Ishikawa (cell line): ENCODE results near the gene CCDC149.

ENCODE experiments used
- CEBPB ChIP-seq: IDR thresholded peaks from 2 replicates; pipeline ENCODE4 v1.6.1; 2012
- CREB1 ChIP-seq: IDR thresholded peaks from 2 replicates; pipeline ENCODE4 v1.6.1; 2012; ENCODE audit warnings: low read depth
- EGR1 ChIP-seq: IDR thresholded peaks from 2 replicates; pipeline ENCODE4 v1.6.1; 2012
- EP300 ChIP-seq: IDR thresholded peaks from 2 replicates; pipeline ENCODE4 v1.6.1; 2012; ENCODE audit warnings: borderline replicate concordance
- FOXM1 ChIP-seq: IDR thresholded peaks from 2 replicates; pipeline ENCODE4 v1.6.1; 2012; ENCODE audit warnings: low read depth, borderline replicate concordance
- NFIC ChIP-seq: IDR thresholded peaks from 2 replicates; pipeline ENCODE4 v1.6.1; 2012
- RAD21 ChIP-seq: IDR thresholded peaks from 2 replicates; pipeline ENCODE4 v1.6.1; 2012; ENCODE audit warnings: low read depth
- TAF1 ChIP-seq: IDR thresholded peaks from 2 replicates; pipeline ENCODE4 v1.6.1; 2012; ENCODE audit warnings: low read depth, mild to moderate bottlenecking
- TCF12 ChIP-seq: IDR thresholded peaks from 2 replicates; pipeline ENCODE4 v1.6.1; 2012; ENCODE audit warnings: low read depth
- TEAD4 ChIP-seq: IDR thresholded peaks from 2 replicates; pipeline ENCODE4 v1.6.1; 2012
- YY1 ChIP-seq: IDR thresholded peaks from 2 replicates; pipeline ENCODE4 v1.6.1; 2012; ENCODE audit warnings: low read depth
- ZBTB7A ChIP-seq: IDR thresholded peaks from 2 replicates; pipeline ENCODE4 v1.6.1; 2012; ENCODE audit warnings: low read depth
- TF ChIP-seq, protein P1 (sequence below): IDR thresholded peaks from 2 replicates; pipeline ENCODE4 v1.6.1; 2012
- TF ChIP-seq, protein P2 (sequence below): IDR thresholded peaks from 2 replicates; pipeline ENCODE4 v1.6.1; 2012; ENCODE audit warnings: low read depth, mild to moderate bottlenecking
- TF ChIP-seq, protein P3 (sequence below): IDR thresholded peaks from 2 replicates; pipeline ENCODE4 v1.6.1; 2012

The CCDC149 gene

DNA sequence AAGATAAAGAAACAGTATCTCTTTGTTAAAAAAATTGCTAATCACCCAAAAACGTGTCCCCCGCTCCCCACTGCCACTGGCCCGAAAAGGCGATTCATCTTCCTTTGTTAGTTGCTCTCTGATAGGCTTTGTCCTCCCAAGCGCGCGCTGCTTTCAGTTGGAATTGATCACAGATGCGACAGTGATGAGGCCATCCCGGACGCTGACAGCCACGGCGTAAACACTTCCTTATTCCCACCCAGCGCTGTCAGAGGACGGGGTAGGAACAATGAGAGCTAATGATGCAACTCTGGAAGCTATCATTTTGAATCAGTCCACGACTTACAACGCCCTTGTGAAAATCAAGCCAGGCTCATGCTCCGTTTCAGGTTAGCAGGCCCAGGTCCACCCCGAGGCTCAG, 96.0 kb downstream of the CCDC149 start:
- TF ChIP-seq, protein P1, sequence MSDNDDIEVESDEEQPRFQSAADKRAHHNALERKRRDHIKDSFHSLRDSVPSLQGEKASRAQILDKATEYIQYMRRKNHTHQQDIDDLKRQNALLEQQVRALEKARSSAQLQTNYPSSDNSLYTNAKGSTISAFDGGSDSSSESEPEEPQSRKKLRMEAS, result no peak
- no peak for TF ChIP-seq FOXM1
- no peak for TF ChIP-seq TCF12
- no peak for TF ChIP-seq EP300
- no peak for TF ChIP-seq CEBPB
- TF ChIP-seq, protein P2, sequence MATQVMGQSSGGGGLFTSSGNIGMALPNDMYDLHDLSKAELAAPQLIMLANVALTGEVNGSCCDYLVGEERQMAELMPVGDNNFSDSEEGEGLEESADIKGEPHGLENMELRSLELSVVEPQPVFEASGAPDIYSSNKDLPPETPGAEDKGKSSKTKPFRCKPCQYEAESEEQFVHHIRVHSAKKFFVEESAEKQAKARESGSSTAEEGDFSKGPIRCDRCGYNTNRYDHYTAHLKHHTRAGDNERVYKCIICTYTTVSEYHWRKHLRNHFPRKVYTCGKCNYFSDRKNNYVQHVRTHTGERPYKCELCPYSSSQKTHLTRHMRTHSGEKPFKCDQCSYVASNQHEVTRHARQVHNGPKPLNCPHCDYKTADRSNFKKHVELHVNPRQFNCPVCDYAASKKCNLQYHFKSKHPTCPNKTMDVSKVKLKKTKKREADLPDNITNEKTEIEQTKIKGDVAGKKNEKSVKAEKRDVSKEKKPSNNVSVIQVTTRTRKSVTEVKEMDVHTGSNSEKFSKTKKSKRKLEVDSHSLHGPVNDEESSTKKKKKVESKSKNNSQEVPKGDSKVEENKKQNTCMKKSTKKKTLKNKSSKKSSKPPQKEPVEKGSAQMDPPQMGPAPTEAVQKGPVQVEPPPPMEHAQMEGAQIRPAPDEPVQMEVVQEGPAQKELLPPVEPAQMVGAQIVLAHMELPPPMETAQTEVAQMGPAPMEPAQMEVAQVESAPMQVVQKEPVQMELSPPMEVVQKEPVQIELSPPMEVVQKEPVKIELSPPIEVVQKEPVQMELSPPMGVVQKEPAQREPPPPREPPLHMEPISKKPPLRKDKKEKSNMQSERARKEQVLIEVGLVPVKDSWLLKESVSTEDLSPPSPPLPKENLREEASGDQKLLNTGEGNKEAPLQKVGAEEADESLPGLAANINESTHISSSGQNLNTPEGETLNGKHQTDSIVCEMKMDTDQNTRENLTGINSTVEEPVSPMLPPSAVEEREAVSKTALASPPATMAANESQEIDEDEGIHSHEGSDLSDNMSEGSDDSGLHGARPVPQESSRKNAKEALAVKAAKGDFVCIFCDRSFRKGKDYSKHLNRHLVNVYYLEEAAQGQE, result no peak
- TF ChIP-seq TAF1, result no peak
- TF ChIP-seq TEAD4, result no peak
- no peak for TF ChIP-seq ZBTB7A
- no peak for TF ChIP-seq EGR1
- no peak for TF ChIP-seq YY1
- no peak for TF ChIP-seq NFIC
- TF ChIP-seq, protein P3, sequence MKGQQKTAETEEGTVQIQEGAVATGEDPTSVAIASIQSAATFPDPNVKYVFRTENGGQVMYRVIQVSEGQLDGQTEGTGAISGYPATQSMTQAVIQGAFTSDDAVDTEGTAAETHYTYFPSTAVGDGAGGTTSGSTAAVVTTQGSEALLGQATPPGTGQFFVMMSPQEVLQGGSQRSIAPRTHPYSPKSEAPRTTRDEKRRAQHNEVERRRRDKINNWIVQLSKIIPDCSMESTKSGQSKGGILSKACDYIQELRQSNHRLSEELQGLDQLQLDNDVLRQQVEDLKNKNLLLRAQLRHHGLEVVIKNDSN, result no peak

DNA sequence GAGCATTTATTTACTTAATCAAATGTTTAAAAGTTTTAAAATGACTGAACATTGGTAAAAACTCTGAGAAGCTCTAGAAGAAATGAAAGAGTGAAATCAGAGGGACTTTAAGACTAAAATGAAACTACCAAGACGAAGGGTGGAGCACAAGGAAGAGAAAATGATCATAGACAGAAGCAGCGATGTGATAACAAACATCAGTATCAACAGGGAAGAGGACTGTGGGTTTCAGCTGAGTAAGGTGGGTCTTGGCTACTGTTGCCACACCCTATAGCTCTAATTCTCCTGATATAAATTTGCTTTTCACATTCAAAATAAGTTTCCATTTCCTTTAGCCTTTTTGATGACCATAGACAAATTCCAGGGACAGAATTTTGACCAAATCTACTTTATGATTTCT, 99.1 kb downstream of the CCDC149 start:
- TF ChIP-seq CREB1 (no peak), RAD21 (no peak), TAF1 (no peak), TCF12 (no peak), TEAD4 (no peak), YY1 (no peak), CEBPB (no peak), EGR1 (no peak), NFIC (no peak), EP300 (no peak), FOXM1 (no peak), ZBTB7A (no peak)
- TF ChIP-seq, protein P2, result no peak
- TF ChIP-seq, protein P3, result no peak
- TF ChIP-seq, protein P1, result no peak

DNA sequence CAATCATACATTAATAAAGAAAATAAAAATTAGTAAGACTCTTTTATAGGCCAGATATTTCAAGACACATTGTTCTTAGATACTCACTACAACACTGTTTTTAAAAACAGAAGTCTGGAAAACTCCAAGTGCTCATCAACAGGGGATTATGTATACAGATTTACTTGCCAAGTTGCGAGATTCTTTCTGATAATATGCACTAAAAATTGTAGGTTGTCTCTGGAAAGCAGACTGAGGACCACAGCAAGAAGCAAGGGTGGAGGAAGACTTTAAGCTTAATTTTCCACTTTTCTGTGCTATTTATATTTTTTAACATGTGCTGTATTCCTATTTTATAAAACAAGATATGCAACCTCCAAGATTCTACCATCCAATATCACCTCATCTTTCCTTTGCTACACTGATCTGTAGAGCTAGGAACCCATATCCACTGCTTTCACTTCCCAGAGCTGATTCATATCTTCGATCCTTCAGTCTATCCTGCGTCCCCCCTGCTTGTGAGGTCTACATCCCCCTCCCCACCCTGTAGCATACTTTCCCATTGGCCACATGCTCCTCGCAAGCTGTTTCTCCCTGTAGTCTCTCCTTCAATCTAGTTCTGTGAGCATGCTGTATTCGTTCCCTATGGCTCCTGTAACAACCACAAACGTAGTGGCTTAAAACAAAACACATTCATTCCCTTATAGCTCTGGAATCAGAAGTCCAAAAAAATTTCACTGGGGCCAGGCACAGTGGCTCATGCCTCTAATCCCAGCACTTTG, 101.8 kb downstream of the CCDC149 start:
- TF ChIP-seq RAD21 (no peak), YY1 (no peak), EGR1 (no peak), CEBPB (no peak)
- TF ChIP-seq, protein P1, result no peak

DNA sequence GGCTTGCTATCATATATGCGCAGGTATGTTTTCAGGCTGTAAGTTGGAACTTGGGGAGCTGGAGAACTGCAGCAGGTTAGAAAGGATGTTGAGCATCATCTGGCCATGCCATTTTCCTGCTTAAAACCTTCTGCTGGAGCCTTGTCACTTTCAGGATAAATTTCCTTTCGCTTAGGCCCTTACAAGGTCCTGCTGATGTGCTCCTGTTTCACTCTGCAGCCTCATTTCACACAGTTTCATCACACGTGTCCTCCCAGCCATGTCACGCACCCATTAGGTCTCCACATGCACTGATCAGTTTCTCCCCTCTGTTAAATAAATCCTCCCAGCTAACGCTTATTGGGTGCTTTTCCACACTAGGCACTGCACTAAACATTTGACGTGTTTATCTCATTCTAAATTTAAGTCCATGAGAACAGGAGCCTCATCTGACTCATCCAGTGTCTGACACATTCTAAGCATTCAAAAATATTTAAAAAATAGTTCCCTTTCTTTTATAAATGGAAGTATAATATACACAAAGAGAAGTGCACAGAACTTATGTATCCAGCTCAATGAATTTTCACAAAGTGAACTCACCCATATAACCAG, 102.9 kb downstream of the CCDC149 start:
- TF ChIP-seq TAF1, result no peak
- no peak for TF ChIP-seq NFIC
- TF ChIP-seq, protein P1, result no peak
- TF ChIP-seq FOXM1, result no peak
- no peak for TF ChIP-seq YY1
- TF ChIP-seq CEBPB, result no peak
- no peak for TF ChIP-seq TEAD4
- no peak for TF ChIP-seq TCF12
- no peak for TF ChIP-seq RAD21
- no peak for TF ChIP-seq EP300
- no peak for TF ChIP-seq CREB1
- TF ChIP-seq, protein P3, result no peak
- no peak for TF ChIP-seq EGR1
- TF ChIP-seq, protein P2, result no peak
- TF ChIP-seq ZBTB7A, result no peak
